Measurements from ENCODE around the gene RTCA.
"Not testable (repeated sequence)": the region's sequence is repeated elsewhere in the genome, so short reads cannot be mapped to it uniquely, and the experiment has no call there.

Gene RTCA

DNA sequence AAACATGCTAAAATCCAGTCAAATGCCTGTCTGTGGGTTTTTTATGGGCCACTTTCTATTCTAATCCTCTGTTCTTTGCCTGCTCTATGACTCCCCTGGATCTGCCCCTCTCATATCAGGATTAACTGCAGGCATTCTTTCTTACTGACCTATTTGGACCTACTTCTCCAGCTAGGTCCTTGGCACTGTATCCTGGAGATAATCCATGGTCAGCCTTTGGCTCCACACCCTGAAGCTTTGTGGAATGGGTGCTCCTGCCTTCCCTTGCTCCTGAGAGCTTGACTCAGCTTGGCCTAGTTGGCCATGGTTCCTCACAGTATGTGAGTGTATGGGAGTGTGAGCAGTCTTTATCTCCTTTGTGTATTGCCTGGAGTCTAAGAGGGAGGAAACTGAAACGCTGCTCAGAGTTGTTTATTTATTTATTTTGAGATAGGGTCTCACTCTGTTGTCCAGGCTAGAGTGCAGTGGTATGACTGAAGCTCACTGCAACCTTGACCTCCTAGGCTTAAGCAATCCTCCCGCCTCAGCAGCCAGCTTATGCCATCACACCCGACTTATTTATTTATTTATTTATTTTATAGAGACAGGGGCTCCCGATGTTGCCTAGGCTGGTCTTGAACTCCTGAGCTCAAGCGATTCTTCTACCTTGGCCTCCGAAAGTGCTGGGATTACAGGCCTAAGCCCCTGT, 57.5 kb downstream of the RTCA start:
- Histone ChIP-seq H3K9ac (ENCODE audit: low read length in 2 of 2) (no peak overlapping the region), H3K27me3 (ENCODE audit: control insufficient read depth in 1 of 2, insufficient read depth in 2 of 2, low read length in 2 of 2) (no peaks in the 10 kb centered on the region), H3K9me3 (ENCODE audit: control insufficient read depth in 2 of 2, low read length in 2 of 2) (peaks cover 0 to 5% of the 10 kb centered on the region in 2 donors), H3K4me3 (ENCODE audit: low read length in 2 of 2) (no peak overlapping the region), H3K27ac (ENCODE audit: low read length) (no peak overlapping the region), H3K4me1 (ENCODE audit: control insufficient read depth, insufficient read depth, low read length) (no peaks in the 10 kb centered on the region), H3K36me3 (ENCODE audit: control insufficient read depth in 2 of 2, insufficient read depth in 2 of 2, low read length in 2 of 2) (no peaks in the 10 kb centered on the region)

DNA sequence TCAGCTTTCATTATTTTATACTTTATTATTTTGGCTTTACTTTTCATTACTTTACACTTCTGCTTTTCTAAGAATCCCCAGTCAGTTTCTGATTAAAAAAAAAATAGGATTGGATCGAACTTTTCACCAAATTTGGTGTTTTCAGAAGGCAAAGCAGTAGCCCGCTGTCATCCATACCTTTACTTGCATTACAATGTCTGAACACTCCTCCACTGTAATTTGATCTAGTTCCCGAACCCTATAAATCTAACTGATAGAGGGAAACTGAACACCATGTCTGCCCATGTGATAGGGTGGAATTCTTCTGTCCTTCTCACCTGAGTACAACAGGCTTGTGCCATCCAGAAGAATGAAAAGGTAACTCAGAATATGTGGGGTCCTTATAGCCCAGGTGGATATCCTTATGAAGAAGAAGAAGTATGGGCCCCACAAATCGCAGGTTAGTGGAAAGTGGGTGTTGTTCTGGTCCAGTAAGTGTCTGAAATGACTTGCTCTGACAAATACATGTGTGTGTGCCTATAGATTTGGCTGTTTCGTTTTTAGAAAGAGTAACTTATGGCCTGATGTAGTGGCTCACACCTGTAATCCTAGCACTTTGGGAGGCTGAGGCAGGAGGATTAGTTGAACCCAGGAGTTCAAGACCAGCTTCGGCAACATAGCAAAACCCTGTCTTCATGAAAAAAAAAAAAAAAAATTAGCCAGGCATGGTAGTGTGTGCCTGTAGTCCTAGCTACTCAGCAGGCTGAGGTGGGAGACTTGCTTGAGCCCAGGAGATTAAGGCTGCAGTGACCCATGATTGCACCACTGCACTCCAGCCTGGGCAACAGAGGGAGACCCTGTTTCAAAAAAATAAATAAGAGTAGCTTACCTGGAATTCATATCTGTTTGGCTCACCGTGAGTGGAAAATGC, 59.7 kb downstream of the RTCA start:
- no peaks in the 10 kb centered on the region for H3K27me3 ChIP-seq (ENCODE audit: control insufficient read depth in 1 of 2, insufficient read depth in 2 of 2, low read length in 2 of 2)
- H3K36me3 ChIP-seq (ENCODE audit: control insufficient read depth in 2 of 2, insufficient read depth in 2 of 2, low read length in 2 of 2): no peaks in the 10 kb centered on the region
- no peaks in the 10 kb centered on the region for H3K9me3 ChIP-seq (ENCODE audit: control insufficient read depth in 2 of 2, low read length in 2 of 2)
- H3K27ac ChIP-seq (ENCODE audit: low read length): no peak overlapping the region
- H3K4me1 ChIP-seq (ENCODE audit: control insufficient read depth, insufficient read depth, low read length): no peaks in the 10 kb centered on the region
- H3K4me3 ChIP-seq (ENCODE audit: low read length in 2 of 2): no peak overlapping the region
- no peak overlapping the region for H3K9ac ChIP-seq (ENCODE audit: low read length in 2 of 2)

DNA sequence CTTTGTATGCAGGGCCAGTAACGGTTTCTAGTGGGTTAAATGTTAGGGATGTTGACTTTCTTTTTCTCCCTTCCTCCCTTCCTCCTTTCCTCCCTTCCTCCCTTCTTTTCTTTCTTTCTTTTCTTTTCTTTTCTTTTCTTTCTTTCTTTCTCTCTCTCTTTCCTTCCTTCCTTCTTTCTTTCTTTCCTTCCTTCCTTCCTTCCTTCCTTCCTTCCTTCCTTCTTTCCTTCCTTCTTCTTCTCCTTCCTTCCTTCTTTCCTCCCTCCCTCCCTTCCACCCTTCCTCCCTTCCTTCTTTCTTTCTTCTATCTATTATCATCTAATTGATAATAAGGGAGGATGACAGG, 60.3 kb downstream of the RTCA start:
- H3K4me3 ChIP-seq (ENCODE audit: low read length in 2 of 2); H3K36me3 ChIP-seq (ENCODE audit: control insufficient read depth in 2 of 2, insufficient read depth in 2 of 2, low read length in 2 of 2); H3K9me3 ChIP-seq (ENCODE audit: control insufficient read depth in 2 of 2, low read length in 2 of 2); H3K9ac ChIP-seq (ENCODE audit: low read length in 2 of 2); H3K27ac ChIP-seq (ENCODE audit: low read length); H3K4me1 ChIP-seq (ENCODE audit: control insufficient read depth, insufficient read depth, low read length); H3K27me3 ChIP-seq (ENCODE audit: control insufficient read depth in 1 of 2, insufficient read depth in 2 of 2, low read length in 2 of 2): not testable (repeated sequence)

DNA sequence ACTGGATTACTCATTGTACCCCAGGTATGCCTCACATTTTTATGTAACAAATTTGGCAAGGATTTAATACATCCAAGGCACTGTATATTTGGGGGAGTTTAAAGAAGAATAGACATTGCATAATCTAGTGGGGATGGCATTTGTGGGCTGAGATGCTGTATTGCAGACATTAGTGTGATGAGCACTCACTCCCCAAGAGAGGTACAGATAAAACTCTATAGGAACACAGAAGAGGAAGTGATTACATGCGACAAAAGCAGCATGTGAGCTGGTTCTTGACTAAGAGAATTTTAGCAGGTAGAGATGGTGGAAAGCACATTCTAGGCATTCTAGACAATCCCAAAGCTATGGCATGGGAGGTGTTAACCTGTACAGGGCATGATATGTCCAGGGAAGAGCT, 62.1 kb downstream of the RTCA start:
- no peaks in the 10 kb centered on the region for H3K4me1 ChIP-seq (ENCODE audit: control insufficient read depth, insufficient read depth, low read length)
- H3K9me3 ChIP-seq (ENCODE audit: control insufficient read depth in 2 of 2, low read length in 2 of 2): no peaks in the 10 kb centered on the region
- no peak overlapping the region for H3K4me3 ChIP-seq (ENCODE audit: low read length in 2 of 2)
- no peak overlapping the region for H3K27ac ChIP-seq (ENCODE audit: low read length)
- no peak overlapping the region for H3K9ac ChIP-seq (ENCODE audit: low read length in 2 of 2)
- H3K36me3 ChIP-seq (ENCODE audit: control insufficient read depth in 2 of 2, insufficient read depth in 2 of 2, low read length in 2 of 2): no peaks in the 10 kb centered on the region
- no peaks in the 10 kb centered on the region for H3K27me3 ChIP-seq (ENCODE audit: control insufficient read depth in 1 of 2, insufficient read depth in 2 of 2, low read length in 2 of 2)

DNA sequence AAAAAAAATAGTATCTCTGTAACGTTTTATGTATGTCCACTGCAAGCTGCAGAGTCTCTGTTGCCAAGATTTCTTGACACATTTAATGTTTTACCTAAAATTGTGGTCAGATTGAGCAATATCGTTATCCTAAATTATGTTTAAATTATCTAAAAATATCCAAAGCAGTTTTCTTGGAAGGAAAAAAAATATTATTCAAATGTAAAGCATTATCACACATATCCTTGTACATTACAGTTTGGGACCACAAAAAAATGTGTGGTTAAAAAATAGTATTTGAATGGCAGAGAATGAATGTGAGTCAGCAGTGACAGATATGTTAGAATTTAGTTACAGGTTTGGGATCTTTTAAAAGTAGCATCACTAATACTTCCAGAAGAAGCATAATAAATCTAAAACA, 65.1 kb downstream of the RTCA start:
- not testable (repeated sequence) for H3K36me3 ChIP-seq (ENCODE audit: control insufficient read depth in 2 of 2, insufficient read depth in 2 of 2, low read length in 2 of 2); H3K4me3 ChIP-seq (ENCODE audit: low read length in 2 of 2); H3K4me1 ChIP-seq (ENCODE audit: control insufficient read depth, insufficient read depth, low read length); H3K27me3 ChIP-seq (ENCODE audit: control insufficient read depth in 1 of 2, insufficient read depth in 2 of 2, low read length in 2 of 2); H3K9ac ChIP-seq (ENCODE audit: low read length in 2 of 2); H3K9me3 ChIP-seq (ENCODE audit: control insufficient read depth in 2 of 2, low read length in 2 of 2); H3K27ac ChIP-seq (ENCODE audit: low read length)

DNA sequence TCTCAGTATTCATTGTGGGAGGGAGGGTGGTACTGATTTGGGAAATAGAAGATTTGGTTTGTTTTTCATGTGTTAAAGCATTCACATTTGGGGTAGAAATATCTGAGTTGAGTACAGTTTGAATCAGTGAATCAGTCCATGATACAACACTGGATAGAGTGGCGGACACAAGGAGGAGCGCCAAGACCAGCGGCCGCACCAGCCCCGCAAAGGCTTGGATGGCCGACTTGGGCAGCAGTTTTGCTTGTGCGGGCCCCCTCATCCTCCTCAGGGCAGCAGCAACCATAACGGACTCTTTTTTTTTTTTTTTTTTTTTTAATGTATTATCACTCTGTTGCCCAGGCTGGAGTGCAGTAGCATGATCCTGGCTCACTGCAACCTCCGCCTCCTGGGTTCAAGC, 66.3 kb downstream of the RTCA start:
- H3K4me1 ChIP-seq (ENCODE audit: control insufficient read depth, insufficient read depth, low read length): no peaks in the 10 kb centered on the region
- no peaks in the 10 kb centered on the region for H3K27me3 ChIP-seq (ENCODE audit: control insufficient read depth in 1 of 2, insufficient read depth in 2 of 2, low read length in 2 of 2)
- H3K9me3 ChIP-seq (ENCODE audit: control insufficient read depth in 2 of 2, low read length in 2 of 2): no peaks in the 10 kb centered on the region
- no peaks in the 10 kb centered on the region for H3K36me3 ChIP-seq (ENCODE audit: control insufficient read depth in 2 of 2, insufficient read depth in 2 of 2, low read length in 2 of 2)
- no peak overlapping the region for H3K27ac ChIP-seq (ENCODE audit: low read length)
- no peak overlapping the region for H3K9ac ChIP-seq (ENCODE audit: low read length in 2 of 2)
- no peak overlapping the region for H3K4me3 ChIP-seq (ENCODE audit: low read length in 2 of 2)

DNA sequence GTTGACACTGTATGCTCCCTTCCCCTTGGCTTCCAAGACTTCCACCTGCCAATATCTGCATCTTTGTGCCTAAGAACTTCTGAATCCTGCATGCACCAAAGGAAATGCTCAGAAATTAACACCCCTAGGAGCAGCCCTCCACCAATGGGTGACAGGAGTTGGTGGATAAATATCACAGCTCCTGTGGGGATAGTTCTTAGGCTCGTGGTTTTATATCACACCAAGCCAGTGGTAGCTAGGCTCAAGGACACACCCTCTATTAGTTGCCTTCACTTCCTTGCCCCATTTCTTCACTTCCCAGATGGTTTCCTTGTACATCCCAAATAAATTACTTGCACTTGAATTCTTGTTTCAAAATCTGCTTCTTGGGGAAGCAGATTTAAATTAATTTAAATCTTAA, 69.4 kb downstream of the RTCA start:
- no peaks in the 10 kb centered on the region for H3K9me3 ChIP-seq (ENCODE audit: control insufficient read depth in 2 of 2, low read length in 2 of 2)
- no peaks in the 10 kb centered on the region for H3K27me3 ChIP-seq (ENCODE audit: control insufficient read depth in 1 of 2, insufficient read depth in 2 of 2, low read length in 2 of 2)
- no peaks in the 10 kb centered on the region for H3K4me1 ChIP-seq (ENCODE audit: control insufficient read depth, insufficient read depth, low read length)
- H3K27ac ChIP-seq (ENCODE audit: low read length): no peak overlapping the region
- no peaks in the 10 kb centered on the region for H3K36me3 ChIP-seq (ENCODE audit: control insufficient read depth in 2 of 2, insufficient read depth in 2 of 2, low read length in 2 of 2)
- no peak overlapping the region for H3K4me3 ChIP-seq (ENCODE audit: low read length in 2 of 2)
- H3K9ac ChIP-seq (ENCODE audit: low read length in 2 of 2): no peak overlapping the region

DNA sequence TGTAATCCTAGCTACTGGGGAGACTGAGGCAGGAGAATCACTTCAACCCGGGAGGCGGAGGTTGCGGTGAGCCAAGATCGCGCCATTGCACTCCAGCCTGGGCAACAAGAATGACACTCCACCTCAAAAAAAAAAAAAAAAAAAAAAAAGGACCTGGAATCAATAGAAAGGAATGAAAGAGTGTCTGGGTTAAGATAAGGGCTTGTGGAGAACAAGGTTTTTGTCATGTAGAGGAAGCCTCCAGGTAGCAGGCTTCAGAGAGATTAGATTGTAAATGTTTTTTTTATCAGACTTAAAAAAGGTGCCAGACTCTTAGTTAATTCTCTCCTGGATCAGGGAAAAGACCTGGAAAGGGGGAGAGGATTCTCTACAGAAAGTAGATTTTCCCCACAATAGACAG, 71.9 kb downstream of the RTCA start:
- H3K36me3 ChIP-seq (ENCODE audit: control insufficient read depth in 2 of 2, insufficient read depth in 2 of 2, low read length in 2 of 2); H3K9me3 ChIP-seq (ENCODE audit: control insufficient read depth in 2 of 2, low read length in 2 of 2); H3K27ac ChIP-seq (ENCODE audit: low read length); H3K4me1 ChIP-seq (ENCODE audit: control insufficient read depth, insufficient read depth, low read length); H3K4me3 ChIP-seq (ENCODE audit: low read length in 2 of 2); H3K27me3 ChIP-seq (ENCODE audit: control insufficient read depth in 1 of 2, insufficient read depth in 2 of 2, low read length in 2 of 2); H3K9ac ChIP-seq (ENCODE audit: low read length in 2 of 2): not testable (repeated sequence)

DNA sequence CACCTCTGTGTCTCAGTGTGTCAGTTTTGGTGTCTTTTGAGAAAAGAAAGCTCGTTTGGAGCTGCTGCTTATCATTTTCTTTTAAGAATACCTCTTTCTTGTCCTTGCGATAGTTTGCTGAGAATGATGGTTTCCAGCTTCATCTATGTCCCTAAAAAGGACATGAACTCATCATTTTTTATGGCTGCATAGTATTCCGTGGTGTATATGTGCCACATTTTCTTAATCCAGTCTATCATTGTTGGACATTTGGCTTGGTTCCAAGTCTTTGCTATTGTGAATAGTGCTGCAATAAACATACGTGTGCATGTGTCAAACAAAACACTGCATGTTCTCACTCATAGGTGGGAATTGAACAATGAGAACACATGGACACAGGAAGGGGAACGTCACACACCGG, 73.7 kb downstream of the RTCA start:
- not testable (repeated sequence) for H3K9me3 ChIP-seq (ENCODE audit: control insufficient read depth in 2 of 2, low read length in 2 of 2); H3K27ac ChIP-seq (ENCODE audit: low read length); H3K27me3 ChIP-seq (ENCODE audit: control insufficient read depth in 1 of 2, insufficient read depth in 2 of 2, low read length in 2 of 2); H3K36me3 ChIP-seq (ENCODE audit: control insufficient read depth in 2 of 2, insufficient read depth in 2 of 2, low read length in 2 of 2); H3K9ac ChIP-seq (ENCODE audit: low read length in 2 of 2); H3K4me1 ChIP-seq (ENCODE audit: control insufficient read depth, insufficient read depth, low read length); H3K4me3 ChIP-seq (ENCODE audit: low read length in 2 of 2)

DNA sequence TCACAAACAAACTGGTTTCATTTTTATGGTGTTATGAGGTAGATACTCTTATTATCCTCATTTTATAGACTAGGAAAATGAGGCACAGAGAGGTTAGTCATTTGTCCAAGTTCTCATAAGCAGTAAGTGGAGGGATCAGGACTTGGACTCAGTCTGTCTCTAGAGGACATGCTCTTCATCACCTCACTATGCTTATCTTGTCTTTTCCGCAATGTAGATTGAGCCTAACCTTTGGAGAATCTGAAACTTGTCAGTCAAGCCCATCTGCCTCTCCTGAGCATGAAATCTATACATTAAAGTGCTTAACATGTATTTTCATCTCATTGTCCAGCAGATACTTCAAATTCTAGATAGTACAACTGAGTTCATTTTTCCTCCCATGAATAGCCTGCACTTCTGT, 74.5 kb downstream of the RTCA start:
- H3K27me3 ChIP-seq (ENCODE audit: control insufficient read depth in 1 of 2, insufficient read depth in 2 of 2, low read length in 2 of 2): no peaks in the 10 kb centered on the region

DNA sequence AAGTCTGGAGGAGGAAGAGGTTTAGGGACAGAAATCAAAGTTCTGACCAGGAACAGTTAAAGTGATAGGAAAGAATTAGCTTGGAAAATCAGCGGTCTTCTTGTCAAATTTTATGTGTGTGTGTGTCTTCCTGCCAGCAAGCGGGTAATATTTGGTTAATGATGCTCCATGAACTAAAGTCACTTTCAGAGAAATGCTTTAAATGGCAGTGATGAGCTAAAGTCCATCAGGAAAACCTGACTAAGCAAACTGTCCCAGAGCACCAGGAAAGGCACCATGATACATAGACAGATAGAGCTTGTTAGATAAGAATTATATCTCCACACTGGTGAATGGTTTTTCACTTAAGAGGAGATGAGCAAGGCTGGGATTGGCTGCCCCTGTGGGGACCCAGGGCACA, 76.3 kb downstream of the RTCA start:
- no peaks in the 10 kb centered on the region for H3K27me3 ChIP-seq (ENCODE audit: control insufficient read depth in 1 of 2, insufficient read depth in 2 of 2, low read length in 2 of 2)
- H3K4me3 ChIP-seq (ENCODE audit: low read length in 2 of 2): no peak overlapping the region
- H3K27ac ChIP-seq (ENCODE audit: low read length): no peak overlapping the region
- H3K4me1 ChIP-seq (ENCODE audit: control insufficient read depth, insufficient read depth, low read length): no peaks in the 10 kb centered on the region
- H3K9me3 ChIP-seq (ENCODE audit: control insufficient read depth in 2 of 2, low read length in 2 of 2): no peaks in the 10 kb centered on the region
- H3K36me3 ChIP-seq (ENCODE audit: control insufficient read depth in 2 of 2, insufficient read depth in 2 of 2, low read length in 2 of 2): no peaks in the 10 kb centered on the region
- H3K9ac ChIP-seq (ENCODE audit: low read length in 2 of 2): no peak overlapping the region

More for the DNA sequence above, 74.5 kb downstream of the RTCA start:
- Histone ChIP-seq H3K36me3 (ENCODE audit: control insufficient read depth in 2 of 2, insufficient read depth in 2 of 2, low read length in 2 of 2) (no peaks in the 10 kb centered on the region), H3K4me3 (ENCODE audit: low read length in 2 of 2) (no peak overlapping the region), H3K9me3 (ENCODE audit: control insufficient read depth in 2 of 2, low read length in 2 of 2) (no peaks in the 10 kb centered on the region), H3K27ac (ENCODE audit: low read length) (no peak overlapping the region), H3K9ac (ENCODE audit: low read length in 2 of 2) (no peak overlapping the region), H3K4me1 (ENCODE audit: control insufficient read depth, insufficient read depth, low read length) (no peaks in the 10 kb centered on the region)

Measured in stomach smooth muscle (tissue), 2 donors.